Neural cell (in vitro differentiated cells): ENCODE results near the gene HTRA2. TPM values are rescaled to one million over a fixed set of nuclear protein-coding genes. Genes with fewer than 3 reads are reported as not detected.

ENCODE experiments used
- H2AFZ ChIP-seq: fragments of 200-600, 300-800 bp; sonication (generic), shearing (Covaris generic); 2 replicates; pipeline ENCODE4 v1.6.0; 2014; ENCODE audit warnings: low read depth, mild to moderate bottlenecking, antibody characterized with exemption, low read length, moderate library complexity
- H3F3A ChIP-seq: fragments of 200-600 bp; shearing (Covaris generic); 2 replicates; pipeline ENCODE4 v1.6.1; 2016; ENCODE audit warnings: mild to moderate bottlenecking, moderate library complexity, mixed read lengths, antibody characterized with exemption, low read length; ENCODE audit not compliant: insufficient read depth, poor library complexity, severe bottlenecking
- H3K27ac ChIP-seq: fragments of 200-600, 300-800 bp; sonication (generic), shearing (Covaris generic); 2 replicates; pipeline ENCODE4 v1.5.1; 2014; ENCODE audit warnings: mild to moderate bottlenecking, low read length, moderate library complexity
- H3K27me3 ChIP-seq: fragments of 300-800, 200-600 bp; sonication (generic), shearing (Covaris generic); 2 replicates; pipeline ENCODE4 v1.6.0; 2014; ENCODE audit warnings: mild to moderate bottlenecking, low read depth, low read length, moderate library complexity; ENCODE audit not compliant: insufficient read depth
- H3K36me3 ChIP-seq: fragments of 300-800, 200-600 bp; sonication (generic), shearing (Covaris generic); 2 replicates; pipeline ENCODE4 v1.5.1; 2014; ENCODE audit warnings: mild to moderate bottlenecking, antibody characterized with exemption, low read length, moderate library complexity; ENCODE audit not compliant: insufficient read depth
- H3K4me2 ChIP-seq: fragments of 300-800, 200-600 bp; sonication (generic), shearing (Covaris generic); 2 replicates; pipeline ENCODE4 v1.6.0; 2014; ENCODE audit warnings: mild to moderate bottlenecking, low read length
- H3K4me3 ChIP-seq: fragments of 300-800, 200-600 bp; sonication (generic), shearing (Covaris generic); 2 replicates; pipeline ENCODE4 v1.5.1; 2014; ENCODE audit warnings: mild to moderate bottlenecking, low read length, moderate library complexity
- H3K79me2 ChIP-seq: fragments of 200-600 bp; shearing (Covaris generic); replicated peaks from 2 replicates; pipeline ENCODE4 v1.6.0; 2014; ENCODE audit warnings: mild to moderate bottlenecking, low read length, moderate library complexity; ENCODE audit not compliant: insufficient read depth
- H3K9ac ChIP-seq: fragments of 300-800, 200-600 bp; sonication (generic), shearing (Covaris generic); 2 replicates; pipeline ENCODE4 v1.6.1; 2016; ENCODE audit warnings: mild to moderate bottlenecking, low read length, mixed read lengths
- H3K9me2 ChIP-seq: fragments of 200-600 bp; shearing (Covaris generic); 2 replicates; pipeline ENCODE4 v1.6.1; 2016; ENCODE audit warnings: mild to moderate bottlenecking, low read length, mixed read lengths; ENCODE audit not compliant: insufficient read depth
- H3K9me3 ChIP-seq: fragments of 200-600, 300-800 bp; sonication (generic), shearing (Covaris generic); 2 replicates; pipeline ENCODE4 v1.6.1; 2016; ENCODE audit warnings: mild to moderate bottlenecking, mixed run types, low read length, moderate library complexity, mixed read lengths
- H4K20me1 ChIP-seq: fragments of 200-600 bp; shearing (Covaris generic); 2 replicates; pipeline ENCODE4 v1.6.1; 2016; ENCODE audit warnings: mild to moderate bottlenecking, mixed run types; ENCODE audit not compliant: insufficient read depth
- EP300 ChIP-seq: fragments of 450-650 bp; conservative IDR thresholded peaks from 2 replicates; pipeline ENCODE4 v1.6.1; 2014; ENCODE audit warnings: antibody characterized with exemption, mild to moderate bottlenecking, moderate library complexity; ENCODE audit not compliant: poor library complexity, severe bottlenecking
- EZH2 ChIP-seq: fragments of 200-600, 300-800 bp; shearing (Covaris generic), sonication (generic); IDR thresholded peaks from 2 replicates; pipeline ENCODE4 v1.6.1; 2014; ENCODE audit warnings: antibody characterized with exemption, low read length, borderline replicate concordance, mild to moderate bottlenecking; ENCODE audit not compliant: insufficient read depth, poor library complexity, severe bottlenecking
- MXI1 ChIP-seq: fragments of 450-650 bp; conservative IDR thresholded peaks from 2 replicates; pipeline ENCODE4 v1.6.1; 2014; ENCODE audit warnings: antibody characterized with exemption, mild to moderate bottlenecking; ENCODE audit not compliant: poor library complexity, severe bottlenecking
- POLR2AphosphoS5 ChIP-seq: IDR thresholded peaks from 2 replicates; pipeline ENCODE4 v1.6.1; 2012
- RAD21 ChIP-seq: fragments of 450-650 bp; conservative IDR thresholded peaks from 2 replicates; pipeline ENCODE4 v1.6.1; 2014; ENCODE audit warnings: antibody characterized with exemption, mild to moderate bottlenecking, moderate library complexity
- SMC3 ChIP-seq: fragments of 450-650 bp; conservative IDR thresholded peaks from 2 replicates; pipeline ENCODE4 v1.6.1; 2014; ENCODE audit warnings: antibody characterized with exemption, mild to moderate bottlenecking, moderate library complexity; ENCODE audit not compliant: poor library complexity
- TAF1 ChIP-seq: IDR thresholded peaks from 2 replicates; pipeline ENCODE4 v1.6.1; 2012; ENCODE audit warnings: low read depth
- polyA plus RNA-seq: library from polyadenylated mRNA; depleted of rRNA; stranded (reverse); fragments of >200 nt; gene quantifications from 2 replicates; pipeline ENCODE4 v1.2.3, GENCODE V29; 2014
- TF ChIP-seq, protein P1 (sequence below): fragments of 450-650 bp; IDR thresholded peaks from 2 replicates; pipeline ENCODE4 v1.5.1; 2014; ENCODE audit warnings: antibody characterized with exemption, mild to moderate bottlenecking, moderate library complexity; ENCODE audit not compliant: poor library complexity, severe bottlenecking
- TF ChIP-seq, protein P2 (sequence below): IDR thresholded peaks from 2 replicates; pipeline ENCODE4 v1.6.1; 2012; ENCODE audit warnings: borderline replicate concordance

The HTRA2 gene
- polyA plus RNA-seq, 1 donor from 2014 or later: 126 TPM

DNA sequence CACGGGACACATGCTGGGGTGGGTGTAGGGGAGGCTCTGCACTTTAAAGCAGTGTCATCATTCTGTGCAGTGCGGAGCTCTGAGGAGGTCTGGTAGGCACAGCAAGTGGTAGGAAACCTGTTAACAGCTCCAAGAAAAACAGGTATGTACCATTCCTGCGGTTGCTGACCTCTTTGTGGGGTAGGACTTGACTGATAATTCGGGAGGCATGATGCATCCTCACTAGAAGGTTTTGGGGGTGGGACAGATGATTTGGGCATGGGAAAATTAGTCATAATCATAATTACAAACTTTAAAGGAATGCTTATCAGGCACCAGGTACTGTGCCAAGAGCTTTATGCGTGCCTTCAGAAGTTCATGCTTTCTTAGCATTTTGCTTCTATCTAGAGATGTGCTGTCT is 34.5 kb downstream of the HTRA2 start:
- Histone ChIP-seq H4K20me1 (no peaks in the 10 kb centered on the region), H3K9me2 (no peaks in the 10 kb centered on the region), H3K4me3 (no peak overlapping the region), H3K79me2 (no peaks in the 10 kb centered on the region), H3K27me3 (peaks cover 2% of the 10 kb centered on the region), H3K9ac (no peak overlapping the region), H2AFZ (no peak overlapping the region), H3F3A (no peaks in the 10 kb centered on the region), H3K27ac (no peak overlapping the region), H3K9me3 (no peaks in the 10 kb centered on the region), H3K36me3 (no peaks in the 10 kb centered on the region), H3K4me2 (no peak overlapping the region)
- TF ChIP-seq POLR2AphosphoS5 (no peak), SMC3 (no peak), TAF1 (no peak), MXI1 (no peak), EZH2 (no peak), RAD21 (no peak), EP300 (no peak)
- TF ChIP-seq, protein P1, sequence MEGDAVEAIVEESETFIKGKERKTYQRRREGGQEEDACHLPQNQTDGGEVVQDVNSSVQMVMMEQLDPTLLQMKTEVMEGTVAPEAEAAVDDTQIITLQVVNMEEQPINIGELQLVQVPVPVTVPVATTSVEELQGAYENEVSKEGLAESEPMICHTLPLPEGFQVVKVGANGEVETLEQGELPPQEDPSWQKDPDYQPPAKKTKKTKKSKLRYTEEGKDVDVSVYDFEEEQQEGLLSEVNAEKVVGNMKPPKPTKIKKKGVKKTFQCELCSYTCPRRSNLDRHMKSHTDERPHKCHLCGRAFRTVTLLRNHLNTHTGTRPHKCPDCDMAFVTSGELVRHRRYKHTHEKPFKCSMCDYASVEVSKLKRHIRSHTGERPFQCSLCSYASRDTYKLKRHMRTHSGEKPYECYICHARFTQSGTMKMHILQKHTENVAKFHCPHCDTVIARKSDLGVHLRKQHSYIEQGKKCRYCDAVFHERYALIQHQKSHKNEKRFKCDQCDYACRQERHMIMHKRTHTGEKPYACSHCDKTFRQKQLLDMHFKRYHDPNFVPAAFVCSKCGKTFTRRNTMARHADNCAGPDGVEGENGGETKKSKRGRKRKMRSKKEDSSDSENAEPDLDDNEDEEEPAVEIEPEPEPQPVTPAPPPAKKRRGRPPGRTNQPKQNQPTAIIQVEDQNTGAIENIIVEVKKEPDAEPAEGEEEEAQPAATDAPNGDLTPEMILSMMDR: no peak
- TF ChIP-seq, protein P2, sequence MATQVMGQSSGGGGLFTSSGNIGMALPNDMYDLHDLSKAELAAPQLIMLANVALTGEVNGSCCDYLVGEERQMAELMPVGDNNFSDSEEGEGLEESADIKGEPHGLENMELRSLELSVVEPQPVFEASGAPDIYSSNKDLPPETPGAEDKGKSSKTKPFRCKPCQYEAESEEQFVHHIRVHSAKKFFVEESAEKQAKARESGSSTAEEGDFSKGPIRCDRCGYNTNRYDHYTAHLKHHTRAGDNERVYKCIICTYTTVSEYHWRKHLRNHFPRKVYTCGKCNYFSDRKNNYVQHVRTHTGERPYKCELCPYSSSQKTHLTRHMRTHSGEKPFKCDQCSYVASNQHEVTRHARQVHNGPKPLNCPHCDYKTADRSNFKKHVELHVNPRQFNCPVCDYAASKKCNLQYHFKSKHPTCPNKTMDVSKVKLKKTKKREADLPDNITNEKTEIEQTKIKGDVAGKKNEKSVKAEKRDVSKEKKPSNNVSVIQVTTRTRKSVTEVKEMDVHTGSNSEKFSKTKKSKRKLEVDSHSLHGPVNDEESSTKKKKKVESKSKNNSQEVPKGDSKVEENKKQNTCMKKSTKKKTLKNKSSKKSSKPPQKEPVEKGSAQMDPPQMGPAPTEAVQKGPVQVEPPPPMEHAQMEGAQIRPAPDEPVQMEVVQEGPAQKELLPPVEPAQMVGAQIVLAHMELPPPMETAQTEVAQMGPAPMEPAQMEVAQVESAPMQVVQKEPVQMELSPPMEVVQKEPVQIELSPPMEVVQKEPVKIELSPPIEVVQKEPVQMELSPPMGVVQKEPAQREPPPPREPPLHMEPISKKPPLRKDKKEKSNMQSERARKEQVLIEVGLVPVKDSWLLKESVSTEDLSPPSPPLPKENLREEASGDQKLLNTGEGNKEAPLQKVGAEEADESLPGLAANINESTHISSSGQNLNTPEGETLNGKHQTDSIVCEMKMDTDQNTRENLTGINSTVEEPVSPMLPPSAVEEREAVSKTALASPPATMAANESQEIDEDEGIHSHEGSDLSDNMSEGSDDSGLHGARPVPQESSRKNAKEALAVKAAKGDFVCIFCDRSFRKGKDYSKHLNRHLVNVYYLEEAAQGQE: no peak

DNA sequence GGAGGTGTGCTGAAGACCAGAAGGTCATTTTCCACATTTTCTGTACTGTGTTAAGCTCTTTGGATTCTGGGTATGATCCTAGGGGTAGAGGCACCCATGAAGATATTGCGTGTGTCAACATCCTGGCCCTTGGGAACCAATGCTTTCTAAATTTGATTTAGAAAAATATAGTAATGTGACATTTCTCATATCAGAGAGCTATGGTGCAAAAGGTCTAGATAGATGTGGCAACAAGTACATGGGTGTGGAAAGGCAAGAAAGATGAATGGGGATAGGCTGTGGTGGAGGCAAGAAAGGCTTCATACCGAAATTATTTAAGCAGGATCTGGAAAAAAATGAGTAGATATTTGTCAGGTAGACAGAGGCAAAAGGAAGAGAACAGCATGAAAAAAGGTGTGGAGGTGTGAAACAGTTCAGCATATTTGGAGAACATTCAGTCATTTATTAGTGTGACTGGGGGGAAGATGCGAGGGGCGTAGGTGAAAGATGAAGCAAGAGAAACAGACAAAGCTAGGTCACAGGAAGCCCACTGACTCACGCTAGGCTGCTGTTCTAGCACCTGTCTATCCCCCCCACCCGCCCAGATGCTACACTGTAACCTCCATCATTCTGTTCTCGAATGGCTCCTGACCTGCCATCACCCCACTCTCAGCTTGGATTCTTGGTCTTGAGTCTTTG is 36.5 kb downstream of the HTRA2 start:
- Histone ChIP-seq H3K9me3 (no peaks in the 10 kb centered on the region), H3K27me3 (no peaks in the 10 kb centered on the region), H4K20me1 (no peaks in the 10 kb centered on the region), H3K36me3 (no peaks in the 10 kb centered on the region), H3K4me2 (no peak overlapping the region), H3K4me3 (no peak overlapping the region), H3F3A (no peaks in the 10 kb centered on the region), H2AFZ (no peak overlapping the region), H3K27ac (no peak overlapping the region), H3K9ac (no peak overlapping the region), H3K9me2 (no peaks in the 10 kb centered on the region), H3K79me2 (no peaks in the 10 kb centered on the region)
- TF ChIP-seq EP300: no peak
- TF ChIP-seq SMC3: no peak
- no peak for TF ChIP-seq TAF1
- no peak for TF ChIP-seq EZH2
- no peak for TF ChIP-seq RAD21
- TF ChIP-seq, protein P2: no peak
- TF ChIP-seq MXI1: no peak
